Ascending aorta (tissue), 2 donors: ENCODE data around the gene GRIK3. TPM values are rescaled to one million over a fixed set of nuclear protein-coding genes. Genes with fewer than 3 reads are reported as not detected.

Source experiments
- DNase-seq, 2 donors: peaks; one replicate each; pipeline ENCODE4 v3.0.0-alpha.2; 2019; ENCODE audit warnings: low spot score in 2 of 2
- H3K27ac ChIP-seq, 2 donors: fragments of 200-600 bp; sonication (generic); one replicate each; pipeline ENCODE4 v1.5.1; 2016 to 2017; ENCODE audit warnings: mild to moderate bottlenecking in 1 of 2
- H3K27me3 ChIP-seq: fragments of 200-600 bp; sonication (generic); one replicate; pipeline ENCODE4 v1.5.1; 2017
- H3K36me3 ChIP-seq, 2 donors: fragments of 200-600 bp; sonication (generic); one replicate each; pipeline ENCODE4 v1.5.1; 2016
- H3K4me1 ChIP-seq, 2 donors: fragments of 200-600 bp; sonication (generic); one replicate each; pipeline ENCODE4 v1.5.1; 2016 to 2017; ENCODE audit warnings: mild to moderate bottlenecking in 1 of 2
- H3K4me3 ChIP-seq, 2 donors: fragments of 200-600 bp; sonication (generic); one replicate each; pipeline ENCODE4 v1.5.1; 2016 to 2017; ENCODE audit warnings: mild to moderate bottlenecking in 1 of 2
- H3K9me3 ChIP-seq, 2 donors: fragments of 200-600 bp; sonication (generic); one replicate each; pipeline ENCODE4 v1.5.1; 2016
- intact Hi-C: fragments of 100-400 bp; cut with DNase I; formaldehyde crosslinking; loops from one replicate; pipeline ENCODE4 v1.15.1; 2023
- total RNA-seq: library from RNA; depleted of rRNA; stranded (reverse); fragments of >200 nt; gene quantifications from one replicate; pipeline ENCODE4 v1.1.0, GENCODE V29; 2016
- TF ChIP-seq, protein P1 (sequence below), 3 experiments: fragments of 200-600 bp in 2 of 3; fragments of 450-650 bp in 1 of 3; sonication (generic) in 2 of 3; IDR thresholded peaks; one replicate each; pipeline ENCODE4 v1.5.1; 2016 to 2019; ENCODE audit warnings: antibody characterized with exemption in 3 of 3, mild to moderate bottlenecking in 1 of 3, moderate library complexity in 1 of 3

The GRIK3 gene
- total RNA-seq, 1 donor from 2014 or later: under 0.01 TPM

- Histone ChIP-seq H3K36me3 (no peaks in the 10 kb centered on the region), H3K9me3 (no peaks in the 10 kb centered on the region), H3K27me3 (no peaks in the 10 kb centered on the region), H3K4me1 (no peaks in the 10 kb centered on the region), H3K27ac (no peak overlapping the region), H3K4me3 (no peak overlapping the region)
- no peak for DNase-seq
- TF ChIP-seq, protein P1, sequence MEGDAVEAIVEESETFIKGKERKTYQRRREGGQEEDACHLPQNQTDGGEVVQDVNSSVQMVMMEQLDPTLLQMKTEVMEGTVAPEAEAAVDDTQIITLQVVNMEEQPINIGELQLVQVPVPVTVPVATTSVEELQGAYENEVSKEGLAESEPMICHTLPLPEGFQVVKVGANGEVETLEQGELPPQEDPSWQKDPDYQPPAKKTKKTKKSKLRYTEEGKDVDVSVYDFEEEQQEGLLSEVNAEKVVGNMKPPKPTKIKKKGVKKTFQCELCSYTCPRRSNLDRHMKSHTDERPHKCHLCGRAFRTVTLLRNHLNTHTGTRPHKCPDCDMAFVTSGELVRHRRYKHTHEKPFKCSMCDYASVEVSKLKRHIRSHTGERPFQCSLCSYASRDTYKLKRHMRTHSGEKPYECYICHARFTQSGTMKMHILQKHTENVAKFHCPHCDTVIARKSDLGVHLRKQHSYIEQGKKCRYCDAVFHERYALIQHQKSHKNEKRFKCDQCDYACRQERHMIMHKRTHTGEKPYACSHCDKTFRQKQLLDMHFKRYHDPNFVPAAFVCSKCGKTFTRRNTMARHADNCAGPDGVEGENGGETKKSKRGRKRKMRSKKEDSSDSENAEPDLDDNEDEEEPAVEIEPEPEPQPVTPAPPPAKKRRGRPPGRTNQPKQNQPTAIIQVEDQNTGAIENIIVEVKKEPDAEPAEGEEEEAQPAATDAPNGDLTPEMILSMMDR (IDR thresholded peaks at IDR 0.05): no peak
- intact Hi-C loops: no loop called here
Observed at GRCh38 chr1:36859926-36860325, 174.4 kb downstream of the GRIK3 start.

DNA sequence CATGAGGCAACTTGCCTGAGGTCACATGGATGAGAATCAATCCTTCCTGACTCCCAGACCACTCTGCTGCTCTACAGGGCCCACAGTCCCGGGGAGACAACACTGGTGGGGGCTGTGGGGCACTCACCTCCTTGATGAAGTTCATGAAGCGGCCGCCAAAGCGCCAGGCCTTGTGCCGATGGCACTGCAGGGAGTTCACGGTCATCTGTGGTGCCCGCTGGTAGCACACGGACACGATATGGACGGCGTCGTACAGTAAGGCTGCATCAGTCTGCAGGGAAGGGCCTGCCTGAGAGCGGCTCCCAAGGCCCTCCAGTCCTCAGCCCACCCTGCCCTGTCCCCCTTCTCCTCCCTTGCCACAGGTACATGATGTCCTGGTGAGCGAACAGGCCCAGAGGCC lies 175.3 kb downstream of the GRIK3 start:
- H3K27me3 ChIP-seq: no peaks in the 10 kb centered on the region
- no peaks in the 10 kb centered on the region for H3K9me3 ChIP-seq
- TF ChIP-seq, protein P1 (IDR thresholded peaks at IDR 0.05): no peak
- H3K27ac ChIP-seq: no peak overlapping the region
- no peaks in the 10 kb centered on the region for H3K4me1 ChIP-seq
- no peak overlapping the region for H3K4me3 ChIP-seq
- DNase-seq: no peak
- H3K36me3 ChIP-seq: no peaks in the 10 kb centered on the region
- intact Hi-C loops: no loop called here

- Histone ChIP-seq H3K4me1 (no peaks in the 10 kb centered on the region), H3K36me3 (no peaks in the 10 kb centered on the region), H3K4me3 (no peak overlapping the region), H3K27me3 (no peaks in the 10 kb centered on the region), H3K9me3 (no peaks in the 10 kb centered on the region), H3K27ac (no peak overlapping the region)
- DNase-seq: no peak
- intact Hi-C loops: no loop called here
- TF ChIP-seq, protein P1 (IDR thresholded peaks at IDR 0.05): no peak
Observed at GRCh38 chr1:36858553-36858952, 175.8 kb downstream of the GRIK3 start.

GRCh38 chr1:36857754-36858153 lies 176.6 kb downstream of the GRIK3 start:
- no peaks in the 10 kb centered on the region for H3K9me3 ChIP-seq
- no peak overlapping the region for H3K4me3 ChIP-seq
- no peaks in the 10 kb centered on the region for H3K36me3 ChIP-seq
- intact Hi-C loops: no loop called here
- TF ChIP-seq, protein P1 (IDR thresholded peaks at IDR 0.05): no peak
- H3K27ac ChIP-seq: no peak overlapping the region
- no peak for DNase-seq
- no peaks in the 10 kb centered on the region for H3K27me3 ChIP-seq
- H3K4me1 ChIP-seq: no peaks in the 10 kb centered on the region

DNA sequence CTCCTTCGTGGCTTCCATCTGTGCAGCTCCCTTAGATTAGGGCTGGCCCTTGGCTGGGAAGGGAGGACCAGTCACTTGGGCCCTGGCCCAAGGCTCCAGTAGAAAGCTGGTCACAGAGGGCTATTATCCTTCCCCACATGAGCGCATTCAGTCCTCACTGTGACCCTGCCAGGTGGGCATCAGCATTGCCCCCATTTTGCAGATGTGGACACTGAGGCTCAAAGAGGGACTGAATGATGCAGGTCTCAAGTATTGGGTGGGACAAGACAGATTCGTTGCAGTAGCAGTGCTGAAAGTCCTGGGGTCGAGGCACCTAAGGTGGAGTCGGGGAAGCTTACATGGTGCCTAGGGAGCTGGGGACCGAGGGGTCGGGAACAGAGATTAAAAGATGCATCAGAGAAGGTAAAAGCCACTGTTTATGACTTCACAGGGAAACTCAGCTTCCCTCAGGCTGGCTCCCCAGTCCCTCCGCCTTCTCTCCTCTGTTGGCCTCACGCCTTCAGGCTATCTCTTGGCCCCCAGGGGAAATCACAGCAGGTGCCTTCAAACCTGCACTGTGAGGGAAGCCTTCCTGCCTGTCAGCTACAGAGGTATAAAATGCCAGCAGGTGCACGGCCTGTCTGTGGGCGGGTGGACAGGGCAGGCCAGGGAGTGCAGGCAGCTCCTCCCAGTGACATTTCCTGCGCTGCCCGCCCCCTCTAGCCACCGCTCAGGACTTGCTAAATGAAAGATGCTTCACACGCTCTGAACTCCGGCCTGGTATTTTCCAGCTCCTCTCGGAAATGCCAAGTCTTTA lies 178.4 kb downstream of the GRIK3 start:
- no peaks in the 10 kb centered on the region for H3K4me1 ChIP-seq
- TF ChIP-seq, protein P1 (IDR thresholded peaks at IDR 0.05): no peak
- no peaks in the 10 kb centered on the region for H3K36me3 ChIP-seq
- H3K9me3 ChIP-seq: no peaks in the 10 kb centered on the region
- DNase-seq: no peak
- H3K27ac ChIP-seq: no peak overlapping the region
- H3K27me3 ChIP-seq: no peaks in the 10 kb centered on the region
- intact Hi-C loops: no loop called here
- H3K4me3 ChIP-seq: no peak overlapping the region
